Naive thymus-derived CD8-positive, alpha-beta T cell (primary cell): Measurements from ENCODE around the gene SLC35A3. TPM values are rescaled to one million over a fixed set of nuclear protein-coding genes. Genes with fewer than 3 reads are reported as not detected.

ENCODE experiments used
- ATAC-seq, 2 donors: fragments of 150-1000 bp; cut with Tn5 transposase in 1 of 2; sonication (Bioruptor Pico), chemical (Tn5 transposase) in 1 of 2; 1 replicate in 1 of 2; 2 replicates in 1 of 2; pipeline ENCODE4 v1.10.0; 2021; ENCODE audit warnings: mild to moderate bottlenecking in 2 of 2, moderate library complexity in 2 of 2
- POLR2A ChIA-PET: fragments of 350-600 bp; sonication (Branson Sonifier 250); formaldehyde crosslinking; loops from one replicate; lab custom pipeline; 2021; ENCODE audit warnings: antibody characterized with exemption; lab: Charles Lee
- DNase-seq, 10 donors: peaks; one replicate each; pipeline versions ENCODE4 v3.0.0 to v3.0.0-alpha.2; 2020 to 2022
- H3K27ac Mint-ChIP-seq, 10 donors: one replicate each; pipeline ENCODE4 v1.8.0; 2020 to 2022; ENCODE audit warnings: mild to moderate bottlenecking in 10 of 10, mixed read lengths in 10 of 10, moderate library complexity in 4 of 10, inconsistent platforms in 1 of 10
- H3K27me3 Mint-ChIP-seq, 5 donors: one replicate each; pipeline ENCODE4 v1.8.0; 2021 to 2022; ENCODE audit warnings: mixed read lengths in 5 of 5
- H3K36me3 Mint-ChIP-seq, 3 donors: one replicate each; pipeline ENCODE4 v1.8.0; 2020 to 2022; ENCODE audit warnings: mixed read lengths in 3 of 3, mild to moderate bottlenecking in 2 of 3, inconsistent platforms in 1 of 3
- H3K4me1 Mint-ChIP-seq, 4 donors: one replicate each; pipeline ENCODE4 v1.8.0; 2021 to 2022; ENCODE audit warnings: mixed read lengths in 4 of 4
- H3K4me3 Mint-ChIP-seq, 10 donors: one replicate each; pipeline ENCODE4 v1.8.0; 2020 to 2022; ENCODE audit warnings: mild to moderate bottlenecking in 10 of 10, mixed read lengths in 10 of 10, moderate library complexity in 6 of 10, inconsistent platforms in 1 of 10
- H3K9me3 Mint-ChIP-seq, 9 donors: one replicate each; pipeline ENCODE4 v1.8.0; 2020 to 2022; ENCODE audit warnings: mixed read lengths in 9 of 9, mild to moderate bottlenecking in 3 of 9, inconsistent platforms in 1 of 9, moderate library complexity in 1 of 9
- polyA plus RNA-seq, 3 donors: library from polyadenylated mRNA; unstranded; fragments of 300-500 nt; fragmentation: Illumina TruSeq; gene quantifications; one replicate each; pipeline ENCODE4 v1.2.3, GENCODE V29; 2021
- total RNA-seq, 8 experiments: library from RNA in 2 of 8; stranded (reverse) in 2 of 8; gene quantifications; one replicate each; pipeline ENCODE4 v1.2.3 and lab custom pipeline; 2021 to 2026

SLC35A3 gene
- 10 to 100 TPM; 29.6 to 30.1 TPM for total RNA-seq
- 10 to 100 TPM; 13.3 to 15.3 (median 15.1) TPM for polyA plus RNA-seq
- 21.5 to 58.4 (median 35.6) reads per million in 6 experiments for total RNA-seq (lab: John Stamatoyannopoulos, UW)

DNA sequence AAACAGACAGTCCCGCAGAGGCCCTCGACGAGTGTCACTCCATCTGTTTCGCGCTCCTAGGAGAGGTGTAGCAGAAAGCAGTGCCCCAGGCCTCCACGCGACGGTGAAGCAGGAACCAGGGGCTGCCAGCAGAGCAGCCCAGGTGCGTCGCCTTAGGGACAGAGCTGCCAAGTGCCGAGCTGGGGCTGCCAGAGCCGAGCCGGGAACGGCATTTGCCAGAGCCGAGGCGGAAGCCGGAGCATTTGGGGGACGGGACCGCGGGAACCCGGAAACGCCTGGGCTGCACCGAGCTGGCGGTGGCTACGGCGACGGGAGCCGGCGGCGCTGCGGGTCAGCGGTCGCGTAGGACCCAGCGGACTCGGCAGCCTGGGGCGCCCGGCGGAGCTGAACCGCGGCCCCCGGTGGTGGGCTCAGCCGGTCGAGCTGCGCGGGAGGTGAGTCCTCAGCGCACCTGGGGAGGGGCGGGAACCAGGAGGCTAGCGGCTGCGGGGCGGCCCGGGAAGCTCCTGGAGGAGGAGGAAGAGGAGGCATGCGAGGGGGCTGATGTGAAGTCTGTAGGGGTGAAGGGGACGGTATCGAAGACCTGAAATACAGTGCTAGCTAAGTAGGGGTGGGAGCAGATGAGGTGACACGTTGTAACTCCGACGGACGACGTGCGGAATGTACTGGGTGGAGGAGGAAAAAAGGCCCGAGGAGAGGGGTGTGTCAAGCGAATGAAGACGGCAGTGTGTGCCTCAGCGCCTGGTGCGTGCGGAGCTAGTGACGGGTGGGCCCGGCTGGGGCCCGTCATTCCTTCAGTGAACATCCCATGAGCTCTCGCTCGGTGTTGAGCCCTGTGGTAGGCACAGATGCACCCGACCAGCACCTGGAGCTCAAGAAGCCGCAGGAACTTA, at the start of gene SLC35A3:
SLC35A3 (plus strand) TSS at position 268 of the 893 bp plus-strand sequence. CDS start 23,559 bp downstream, outside the sequence.
- Mint-ChIP-seq H3K27me3 (no peaks in the 10 kb centered on the region), H3K4me1 (peaks cover 14 to 43% (median 36%) of the 10 kb centered on the region in 4 donors), H3K36me3 (peaks cover 0 to 8% (median 0%) of the 10 kb centered on the region in 3 donors), H3K9me3 (no peaks in the 10 kb centered on the region), H3K27ac (peak within 1 kb of the TSS; percentile 88 to 100 (median 98)), H3K4me3 (peak within 1 kb of the TSS; percentile 96 to 100 (median 99))
- ATAC-seq (peak; percentile 80 to 88), DNase-seq (peak; percentile 66 to 85 (median 77))
- POLR2A ChIA-PET, result interaction anchor here (0.6 to 2.2 kb wide), 9 partner anchors 10 to 296 kb away, joined by 3 to 17 read pairs (median 4); partner anchors contain the start of genes AGL, FRRS1, RTCA and SASS6

- no peak overlapping the region for H3K4me3 Mint-ChIP-seq
- ATAC-seq, result no peak
- H3K27me3 Mint-ChIP-seq, result peaks cover 0 to 11% (median 7%) of the 10 kb centered on the region in 5 donors
- POLR2A ChIA-PET, result no interaction called here
- no peak for DNase-seq
- peaks cover 0 to 6% (median 0%) of the 10 kb centered on the region in 3 donors for H3K36me3 Mint-ChIP-seq
- H3K27ac Mint-ChIP-seq, result no peak overlapping the region
- peaks cover 0 to 2% (median 0%) of the 10 kb centered on the region in 9 donors for H3K9me3 Mint-ChIP-seq
- H3K4me1 Mint-ChIP-seq, result no peaks in the 10 kb centered on the region
Measured at GRCh38 chr1:99934801-99935200, 35.0 kb upstream of the SLC35A3 start.

DNA sequence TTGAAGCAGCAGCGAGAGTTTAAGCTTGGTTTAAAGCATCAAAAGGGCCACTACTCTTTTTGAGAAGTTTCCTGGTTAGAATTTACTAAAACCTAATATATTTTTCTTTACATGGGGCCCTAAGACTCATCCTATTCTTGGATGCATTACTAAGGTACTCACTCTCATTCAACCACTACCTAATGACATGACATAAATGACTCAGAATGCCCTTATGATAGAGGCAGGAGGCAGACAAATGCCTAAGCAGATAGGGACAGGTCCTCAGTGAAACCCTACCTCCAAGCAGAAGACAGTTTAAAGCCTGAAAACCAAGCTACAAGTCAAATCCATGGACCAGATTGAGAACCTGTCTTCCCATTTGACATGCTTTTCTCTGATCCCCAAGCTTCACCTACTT, 34.3 kb upstream of the SLC35A3 start:
- no peak overlapping the region for H3K4me3 Mint-ChIP-seq
- no peak for ATAC-seq
- POLR2A ChIA-PET, result no interaction called here
- H3K4me1 Mint-ChIP-seq, result no peaks in the 10 kb centered on the region
- H3K27me3 Mint-ChIP-seq, result peaks cover 0 to 11% (median 7%) of the 10 kb centered on the region in 5 donors
- DNase-seq, result no peak
- H3K27ac Mint-ChIP-seq, result no peak overlapping the region
- peaks cover 0 to 6% (median 0%) of the 10 kb centered on the region in 3 donors for H3K36me3 Mint-ChIP-seq
- peaks cover 0 to 2% (median 0%) of the 10 kb centered on the region in 9 donors for H3K9me3 Mint-ChIP-seq

DNA sequence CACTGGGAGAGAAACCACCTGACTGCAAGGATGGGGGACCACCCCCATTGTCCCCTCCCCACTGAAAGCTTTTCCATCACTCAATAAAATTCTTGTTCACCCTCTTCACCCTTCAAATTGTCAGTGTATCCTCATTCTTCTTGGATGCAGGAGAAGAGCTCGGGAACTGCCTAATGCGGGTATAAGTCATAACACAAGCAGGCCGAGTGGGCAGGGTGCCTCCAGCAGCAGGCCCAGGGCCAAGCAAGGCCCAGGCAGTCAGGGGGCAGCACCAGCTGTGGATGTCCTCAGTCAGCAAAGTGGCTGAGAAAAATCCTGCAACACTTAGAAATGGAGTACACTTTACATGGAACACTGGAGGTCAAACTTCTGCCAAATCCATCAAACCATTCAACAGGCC, 33.7 kb upstream of the SLC35A3 start:
- POLR2A ChIA-PET, result no interaction called here
- ATAC-seq, result no peak

GRCh38 chr1:99942723-99943122, 27.1 kb upstream of the SLC35A3 start:
- no peaks in the 10 kb centered on the region for H3K4me1 Mint-ChIP-seq
- H3K27ac Mint-ChIP-seq, result no peak overlapping the region
- H3K36me3 Mint-ChIP-seq, result no peaks in the 10 kb centered on the region
- H3K27me3 Mint-ChIP-seq, result no peaks in the 10 kb centered on the region
- no peaks in the 10 kb centered on the region for H3K9me3 Mint-ChIP-seq
- H3K4me3 Mint-ChIP-seq, result no peak overlapping the region
- POLR2A ChIA-PET, result no interaction called here
- ATAC-seq (no peak), DNase-seq (no peak)

More for the DNA sequence above, 33.7 kb upstream of the SLC35A3 start:
- Mint-ChIP-seq H3K4me1 (no peaks in the 10 kb centered on the region), H3K27me3 (peaks cover 0 to 11% (median 7%) of the 10 kb centered on the region in 5 donors), H3K9me3 (peaks cover 0 to 2% (median 0%) of the 10 kb centered on the region in 9 donors), H3K36me3 (peaks cover 0 to 6% (median 0%) of the 10 kb centered on the region in 3 donors), H3K4me3 (no peak overlapping the region), H3K27ac (no peak overlapping the region)
- no peak for DNase-seq

GRCh38 chr1:99943223-99943794, 26.5 kb upstream of the SLC35A3 start:
- Mint-ChIP-seq H3K27me3 (no peaks in the 10 kb centered on the region), H3K27ac (peak overlapping the region in 3 of 10 donors; percentile 3 to 31 (median 4)), H3K4me3 (no peak overlapping the region), H3K4me1 (no peaks in the 10 kb centered on the region), H3K36me3 (no peaks in the 10 kb centered on the region), H3K9me3 (no peaks in the 10 kb centered on the region)
- POLR2A ChIA-PET, result no interaction called here
- DNase-seq, result no peak
- no peak for ATAC-seq

DNA sequence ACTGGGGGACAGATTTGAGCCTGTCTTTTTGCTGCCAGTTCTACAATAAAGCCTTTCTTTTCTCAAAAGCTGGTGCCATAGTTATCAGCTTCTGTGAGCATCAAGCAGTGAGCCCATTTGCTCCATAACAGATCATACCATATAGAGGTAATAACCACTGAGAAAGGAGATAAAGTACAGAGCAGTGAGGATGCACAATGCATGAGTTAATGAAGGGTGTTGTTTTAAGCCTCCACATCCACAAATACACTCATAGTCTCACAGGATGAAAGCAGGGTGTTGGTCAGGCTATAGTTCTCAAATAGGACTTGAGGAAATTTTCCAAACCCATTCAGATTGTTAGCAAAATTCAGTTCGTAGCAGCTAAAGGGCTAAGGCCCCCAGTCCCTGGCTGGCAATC, 25.6 kb upstream of the SLC35A3 start:
- Mint-ChIP-seq H3K4me1 (no peaks in the 10 kb centered on the region), H3K4me3 (no peak overlapping the region), H3K36me3 (no peaks in the 10 kb centered on the region), H3K27ac (peak overlapping the region in 1 of 10 donors; percentile 4), H3K9me3 (no peaks in the 10 kb centered on the region), H3K27me3 (no peaks in the 10 kb centered on the region)
- ATAC-seq, result no peak
- no peak for DNase-seq
- POLR2A ChIA-PET, result no interaction called here

DNA sequence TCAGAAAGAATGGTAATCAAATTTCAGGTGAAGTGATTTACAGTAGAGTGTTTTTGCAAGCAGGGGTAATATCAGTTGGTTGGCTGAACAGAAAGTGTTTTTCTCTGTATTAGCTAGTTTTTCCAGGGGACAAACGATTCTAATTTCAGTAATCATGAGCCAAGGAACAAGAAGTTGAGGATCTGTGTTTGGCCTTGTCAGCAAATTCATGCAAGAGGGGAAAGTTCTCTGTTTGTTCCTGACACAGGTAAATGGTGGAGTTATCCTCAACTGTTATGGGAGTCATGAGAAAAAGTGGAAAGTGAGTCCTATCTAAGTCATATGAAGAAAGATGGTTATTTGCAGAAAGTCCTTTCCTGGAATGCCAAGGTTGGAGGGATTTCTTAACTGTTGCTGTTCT, 24.6 kb upstream of the SLC35A3 start:
- Mint-ChIP-seq H3K9me3 (no peaks in the 10 kb centered on the region), H3K27me3 (no peaks in the 10 kb centered on the region), H3K36me3 (no peaks in the 10 kb centered on the region), H3K27ac (no peak overlapping the region), H3K4me1 (no peaks in the 10 kb centered on the region), H3K4me3 (no peak overlapping the region)
- POLR2A ChIA-PET, result no interaction called here
- no peak for ATAC-seq
- DNase-seq, result no peak

DNA sequence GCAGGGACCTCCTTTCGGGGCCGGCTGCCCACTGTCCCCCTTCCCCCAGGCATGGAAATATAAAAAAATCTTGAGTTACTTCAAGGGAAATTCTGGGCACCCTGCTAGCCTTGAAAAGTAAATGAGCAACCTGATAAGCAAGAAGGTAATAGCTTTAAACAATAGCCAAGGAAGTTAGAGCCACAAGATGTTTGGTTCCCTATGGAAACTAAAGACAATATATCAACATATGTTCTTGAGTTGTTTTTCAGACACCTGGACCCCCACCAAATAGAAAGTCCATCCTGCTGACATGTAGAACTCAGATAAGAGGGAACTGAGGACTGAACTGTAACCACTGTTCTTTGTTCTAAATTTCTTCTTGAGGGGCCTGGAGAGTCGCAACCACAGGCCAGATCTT, 19.3 kb upstream of the SLC35A3 start:
- POLR2A ChIA-PET, result no interaction called here
- H3K27me3 Mint-ChIP-seq, result no peaks in the 10 kb centered on the region
- no peaks in the 10 kb centered on the region for H3K4me1 Mint-ChIP-seq
- no peak overlapping the region for H3K27ac Mint-ChIP-seq
- no peak overlapping the region for H3K4me3 Mint-ChIP-seq
- DNase-seq, result no peak
- no peaks in the 10 kb centered on the region for H3K36me3 Mint-ChIP-seq
- no peak for ATAC-seq
- peaks cover 0 to 1% (median 0%) of the 10 kb centered on the region in 9 donors for H3K9me3 Mint-ChIP-seq

- POLR2A ChIA-PET, result interaction anchor here (1.2 kb wide), 1 partner anchor 25 kb away, joined by 3 read pairs; no protein-coding TSS in a partner anchor
- ATAC-seq, result no peak
Measured at GRCh38 chr1:99952522-99952921, 17.3 kb upstream of the SLC35A3 start.

DNA sequence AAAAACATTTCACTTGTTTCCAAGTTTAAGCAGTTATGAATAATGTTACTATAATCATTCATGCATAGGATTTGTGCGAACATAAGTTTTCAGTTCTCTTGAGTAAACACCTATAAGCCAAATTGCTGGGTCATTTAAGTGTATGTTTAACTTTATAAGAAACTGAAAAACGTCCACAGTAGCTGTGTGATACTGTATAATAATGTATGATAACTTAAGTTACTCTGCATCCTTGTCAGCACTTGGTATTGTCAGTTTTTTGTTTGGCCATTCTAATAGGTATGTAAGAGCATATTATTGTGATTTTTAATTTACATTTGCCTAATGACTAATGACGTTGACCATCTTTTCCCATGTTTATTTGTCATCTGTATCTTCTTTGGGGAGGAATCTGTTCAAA, 14.4 kb upstream of the SLC35A3 start:
- DNase-seq (no peak), ATAC-seq (no peak)
- no peak overlapping the region for H3K27ac Mint-ChIP-seq
- H3K4me3 Mint-ChIP-seq, result no peak overlapping the region
- H3K9me3 Mint-ChIP-seq, result peaks cover 0 to 2% (median 0%) of the 10 kb centered on the region in 9 donors
- no peaks in the 10 kb centered on the region for H3K36me3 Mint-ChIP-seq
- POLR2A ChIA-PET, result interaction anchor here (0.6 kb wide), 1 partner anchor 47 kb away, joined by 3 read pairs; no protein-coding TSS in a partner anchor
- H3K4me1 Mint-ChIP-seq, result no peaks in the 10 kb centered on the region
- no peaks in the 10 kb centered on the region for H3K27me3 Mint-ChIP-seq

More at GRCh38 chr1:99952522-99952921, 17.3 kb upstream of the SLC35A3 start:
- H3K4me1 Mint-ChIP-seq, result no peaks in the 10 kb centered on the region
- H3K9me3 Mint-ChIP-seq, result peaks cover 0 to 2% (median 0%) of the 10 kb centered on the region in 9 donors
- no peaks in the 10 kb centered on the region for H3K36me3 Mint-ChIP-seq
- no peak overlapping the region for H3K4me3 Mint-ChIP-seq
- no peak for DNase-seq
- no peak overlapping the region for H3K27ac Mint-ChIP-seq
- no peaks in the 10 kb centered on the region for H3K27me3 Mint-ChIP-seq

GRCh38 chr1:99956755-99957154, 13.0 kb upstream of the SLC35A3 start:
- ATAC-seq, result no peak
- Mint-ChIP-seq H3K27ac (no peak overlapping the region), H3K27me3 (no peaks in the 10 kb centered on the region), H3K36me3 (no peaks in the 10 kb centered on the region), H3K4me1 (no peaks in the 10 kb centered on the region), H3K9me3 (peaks cover 0 to 2% (median 0%) of the 10 kb centered on the region in 9 donors), H3K4me3 (no peak overlapping the region)
- POLR2A ChIA-PET, result no interaction called here
- no peak for DNase-seq

GRCh38 chr1:99957818-99958217, 12.0 kb upstream of the SLC35A3 start:
- no peaks in the 10 kb centered on the region for H3K4me1 Mint-ChIP-seq
- no peak for ATAC-seq
- DNase-seq, result no peak
- H3K27ac Mint-ChIP-seq, result no peak overlapping the region
- POLR2A ChIA-PET, result interaction anchor here (0.5 kb wide), 1 partner anchor 10 kb away, joined by 3 read pairs; no protein-coding TSS in a partner anchor
- peaks cover 0 to 2% (median 0%) of the 10 kb centered on the region in 9 donors for H3K9me3 Mint-ChIP-seq
- H3K4me3 Mint-ChIP-seq, result no peak overlapping the region
- no peaks in the 10 kb centered on the region for H3K27me3 Mint-ChIP-seq
- H3K36me3 Mint-ChIP-seq, result no peaks in the 10 kb centered on the region
